ENCODE data around the gene ELOA. TPM values are rescaled to one million over a fixed set of nuclear protein-coding genes. Genes with fewer than 3 reads are reported as not detected.

Gene ELOA, protein sequence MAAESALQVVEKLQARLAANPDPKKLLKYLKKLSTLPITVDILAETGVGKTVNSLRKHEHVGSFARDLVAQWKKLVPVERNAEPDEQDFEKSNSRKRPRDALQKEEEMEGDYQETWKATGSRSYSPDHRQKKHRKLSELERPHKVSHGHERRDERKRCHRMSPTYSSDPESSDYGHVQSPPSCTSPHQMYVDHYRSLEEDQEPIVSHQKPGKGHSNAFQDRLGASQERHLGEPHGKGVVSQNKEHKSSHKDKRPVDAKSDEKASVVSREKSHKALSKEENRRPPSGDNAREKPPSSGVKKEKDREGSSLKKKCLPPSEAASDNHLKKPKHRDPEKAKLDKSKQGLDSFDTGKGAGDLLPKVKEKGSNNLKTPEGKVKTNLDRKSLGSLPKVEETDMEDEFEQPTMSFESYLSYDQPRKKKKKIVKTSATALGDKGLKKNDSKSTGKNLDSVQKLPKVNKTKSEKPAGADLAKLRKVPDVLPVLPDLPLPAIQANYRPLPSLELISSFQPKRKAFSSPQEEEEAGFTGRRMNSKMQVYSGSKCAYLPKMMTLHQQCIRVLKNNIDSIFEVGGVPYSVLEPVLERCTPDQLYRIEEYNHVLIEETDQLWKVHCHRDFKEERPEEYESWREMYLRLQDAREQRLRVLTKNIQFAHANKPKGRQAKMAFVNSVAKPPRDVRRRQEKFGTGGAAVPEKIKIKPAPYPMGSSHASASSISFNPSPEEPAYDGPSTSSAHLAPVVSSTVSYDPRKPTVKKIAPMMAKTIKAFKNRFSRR
- total RNA-seq, result 33.7 and 36.7 TPM in 2 replicates

GRCh38 chr1:23743287-23744152 is at the start of gene ELOA:
Gene ELOA, plus strand, starts transcription at chr1:23743471. Its CDS starts 33 bp downstream, at chr1:23743504.

DNA sequence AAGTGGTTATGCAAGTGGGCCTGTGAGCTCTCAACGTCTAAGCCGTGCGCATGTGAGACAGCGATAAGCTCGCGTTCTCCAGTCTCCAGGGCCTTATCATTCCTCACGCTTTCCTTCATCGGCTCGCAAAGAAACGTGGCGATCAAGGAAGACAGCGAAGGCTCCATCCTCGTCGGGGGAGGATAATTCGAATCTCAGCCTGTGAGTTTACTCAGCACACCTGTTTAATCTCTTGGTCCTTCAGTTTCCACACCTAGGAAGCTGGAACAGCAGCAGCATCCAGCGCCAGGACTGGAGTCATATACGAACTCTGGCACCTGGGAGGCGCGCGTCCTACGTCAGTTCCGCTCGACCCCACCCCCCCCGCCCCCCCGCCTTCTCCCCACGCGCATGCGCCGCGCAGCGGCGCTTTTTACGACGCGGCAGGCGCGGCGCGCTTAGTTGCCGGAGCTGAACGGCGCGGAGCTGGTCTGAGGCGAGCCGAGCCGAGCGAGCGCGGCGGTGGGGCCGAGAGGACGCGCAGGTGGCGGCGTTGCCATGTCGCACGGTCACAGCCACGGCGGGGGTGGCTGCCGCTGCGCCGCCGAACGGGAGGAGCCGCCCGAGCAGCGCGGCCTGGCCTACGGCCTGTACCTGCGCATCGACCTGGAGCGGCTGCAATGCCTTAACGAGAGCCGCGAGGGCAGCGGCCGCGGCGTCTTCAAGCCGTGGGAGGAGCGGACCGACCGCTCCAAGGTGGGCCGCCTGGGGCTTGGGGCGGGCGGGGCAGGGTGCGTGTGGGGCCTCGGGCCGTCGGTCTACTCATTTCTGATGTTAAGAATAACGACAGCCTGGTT is 34.9 kb downstream of the ELOA start, which contains the start of gene PITHD1:
Gene PITHD1, plus strand, starts transcription at position 440 of the 836 bp plus-strand sequence. Its CDS starts 98 bp downstream, at position 538.

GRCh38 chr1:23790696-23791515 is 47.6 kb downstream of the ELOA start, which contains the start of gene LYPLA2:
Gene LYPLA2, plus strand, starts transcription at chr1:23791145. Its CDS starts 1,538 bp downstream, at chr1:23792683.

GRCh38 chr1:23800400-23801337 is 57.4 kb downstream of the ELOA start, which contains the start of gene GALE:
Gene GALE, minus strand, starts transcription at chr1:23800754. Its CDS starts 1,747 bp downstream, at chr1:23799007.

Other genes starting within 250 kb of the ELOA start
- gene E2F2, start 212.2 kb upstream of the ELOA start, total RNA-seq, result 1.7 and 2.1 TPM in 2 replicates
- gene ID3, start 184.0 kb upstream of the ELOA start, total RNA-seq, result 248 and 253 TPM in 2 replicates
- 1,291 and 1,381 TPM in 2 replicates for gene RPL11, start 51.7 kb upstream of the ELOA start, total RNA-seq
- gene PITHD1, start 34.9 kb downstream of the ELOA start, total RNA-seq, result 55.4 and 58.4 TPM in 2 replicates
- 72.2 and 117 TPM in 2 replicates for gene LYPLA2, start 47.7 kb downstream of the ELOA start, total RNA-seq
- 105 and 125 TPM in 2 replicates for gene GALE, start 57.3 kb downstream of the ELOA start, total RNA-seq
- 31.4 and 32.7 TPM in 2 replicates for gene HMGCL, start 82.0 kb downstream of the ELOA start, total RNA-seq
- gene FUCA1, start 124.8 kb downstream of the ELOA start, total RNA-seq, result 20.7 and 27.9 TPM in 2 replicates
- gene CNR2, start 169.9 kb downstream of the ELOA start, total RNA-seq, result not detected in 2 replicates
- gene PNRC2, start 216.4 kb downstream of the ELOA start, total RNA-seq, result 58.9 and 71.5 TPM in 2 replicates
- 40.4 and 57.8 TPM in 2 replicates for gene SRSF10, start 236.9 kb downstream of the ELOA start, total RNA-seq

Measured in airway epithelial cell (primary cell).